ENCODE results near the gene SEL1L3. TPM values are rescaled to one million over a fixed set of nuclear protein-coding genes. Genes with fewer than 3 reads are reported as not detected.

SEL1L3 gene
- total RNA-seq, 1 experiment from 2014 or later = 31.9 TPM

DNA sequence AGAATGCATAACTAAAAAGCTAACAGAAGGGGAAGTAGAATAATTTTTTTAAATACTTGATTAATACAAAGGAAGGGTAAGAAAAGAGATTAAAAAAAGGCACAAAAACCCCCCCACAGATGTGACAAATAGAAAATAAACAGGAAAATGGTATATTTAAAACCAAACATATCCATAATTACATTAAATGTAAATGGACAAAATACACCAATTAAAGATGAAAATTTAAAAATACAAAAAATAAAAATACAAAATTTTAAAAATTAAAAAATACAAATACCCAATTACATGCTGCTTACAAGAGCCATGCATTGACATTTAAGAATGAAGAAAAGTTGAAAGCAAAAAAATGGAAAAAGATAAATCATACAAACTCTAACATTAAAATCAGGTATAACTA, 86.0 kb downstream of the SEL1L3 start:
- DNase-seq = no peak
- no peak overlapping the region for H2AFZ ChIP-seq (ENCODE audit: low read length)
- H3K9ac ChIP-seq (ENCODE audit: low read length) = no peak overlapping the region
- ATAC-seq = no peak
- no peaks in the 10 kb centered on the region for H3K9me3 ChIP-seq (ENCODE audit: low read length)
- ChIA-PET CTCF (no interaction called here), POLR2A (ENCODE audit: unreplicated experiment) (no interaction called here)
- H3K79me2 ChIP-seq (ENCODE audit: low read length) = no peaks in the 10 kb centered on the region
- H3K9me2 ChIP-seq (replicated peaks; ENCODE audit: low read length) = no peaks in the 10 kb centered on the region
- no peaks in the 10 kb centered on the region for H3K36me3 ChIP-seq (ENCODE audit: low read depth, low read length)
- H3K27ac ChIP-seq (ENCODE audit: low read length) = no peak overlapping the region
- peaks cover 6% of the 10 kb centered on the region for H3K4me1 ChIP-seq (ENCODE audit: insufficient read depth, low read length)
- TF ChIP-seq, protein P1, sequence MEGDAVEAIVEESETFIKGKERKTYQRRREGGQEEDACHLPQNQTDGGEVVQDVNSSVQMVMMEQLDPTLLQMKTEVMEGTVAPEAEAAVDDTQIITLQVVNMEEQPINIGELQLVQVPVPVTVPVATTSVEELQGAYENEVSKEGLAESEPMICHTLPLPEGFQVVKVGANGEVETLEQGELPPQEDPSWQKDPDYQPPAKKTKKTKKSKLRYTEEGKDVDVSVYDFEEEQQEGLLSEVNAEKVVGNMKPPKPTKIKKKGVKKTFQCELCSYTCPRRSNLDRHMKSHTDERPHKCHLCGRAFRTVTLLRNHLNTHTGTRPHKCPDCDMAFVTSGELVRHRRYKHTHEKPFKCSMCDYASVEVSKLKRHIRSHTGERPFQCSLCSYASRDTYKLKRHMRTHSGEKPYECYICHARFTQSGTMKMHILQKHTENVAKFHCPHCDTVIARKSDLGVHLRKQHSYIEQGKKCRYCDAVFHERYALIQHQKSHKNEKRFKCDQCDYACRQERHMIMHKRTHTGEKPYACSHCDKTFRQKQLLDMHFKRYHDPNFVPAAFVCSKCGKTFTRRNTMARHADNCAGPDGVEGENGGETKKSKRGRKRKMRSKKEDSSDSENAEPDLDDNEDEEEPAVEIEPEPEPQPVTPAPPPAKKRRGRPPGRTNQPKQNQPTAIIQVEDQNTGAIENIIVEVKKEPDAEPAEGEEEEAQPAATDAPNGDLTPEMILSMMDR (conservative IDR thresholded peaks at IDR 0.05; ENCODE audit: low read depth, low read length) = no peak
- TF ChIP-seq EZH2 (IDR thresholded peaks at IDR 0.05; ENCODE audit: low read length, unreplicated experiment) = no peak
- no peak for TF ChIP-seq EZH2phosphoT487 (IDR thresholded peaks at IDR 0.05; ENCODE audit: borderline replicate concordance, low read length)
- no peak overlapping the region for H3K4me3 ChIP-seq (ENCODE audit: low read length)
- no peak overlapping the region for H3K4me2 ChIP-seq (ENCODE audit: low read length)
- BruUV-seq (replicated peaks) = no TSS peak
- H3F3A ChIP-seq (ENCODE audit: low read length, unreplicated experiment) = no peaks in the 10 kb centered on the region
- intact Hi-C loops (cut with micrococcal nuclease) = no loop called here
- no peaks in the 10 kb centered on the region for H3K27me3 ChIP-seq (ENCODE audit: low read length)
- H4K20me1 ChIP-seq (ENCODE audit: low read length) = no peaks in the 10 kb centered on the region

DNA sequence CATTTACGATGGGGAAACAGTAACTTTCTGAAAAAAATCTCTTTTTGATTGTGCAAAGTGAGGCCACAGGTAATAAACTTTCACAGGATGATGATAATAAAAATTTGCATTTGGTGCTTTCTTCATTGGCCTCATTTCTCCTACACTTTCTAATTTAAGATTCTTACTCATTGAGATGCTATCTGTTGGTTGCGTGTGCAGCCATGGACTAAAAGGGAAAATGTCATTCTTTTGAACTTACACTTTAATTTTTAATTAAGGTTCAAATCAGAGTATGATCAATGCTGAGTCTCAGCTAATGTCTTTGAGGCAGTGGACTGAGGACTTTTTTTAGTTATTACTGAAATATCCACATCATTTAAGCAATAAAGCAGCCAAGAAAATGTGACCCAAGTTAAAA, 87.6 kb downstream of the SEL1L3 start:
- H3K9ac ChIP-seq (ENCODE audit: low read length) = no peak overlapping the region
- H2AFZ ChIP-seq (ENCODE audit: low read length) = no peak overlapping the region
- no peaks in the 10 kb centered on the region for H4K20me1 ChIP-seq (ENCODE audit: low read length)
- no peaks in the 10 kb centered on the region for H3K9me3 ChIP-seq (ENCODE audit: low read length)
- TF ChIP-seq, protein P1 (conservative IDR thresholded peaks at IDR 0.05; ENCODE audit: low read depth, low read length) = no peak
- no peak for TF ChIP-seq EZH2phosphoT487 (IDR thresholded peaks at IDR 0.05; ENCODE audit: borderline replicate concordance, low read length)
- TF ChIP-seq EZH2 (IDR thresholded peaks at IDR 0.05; ENCODE audit: low read length, unreplicated experiment) = no peak
- H3K27ac ChIP-seq (ENCODE audit: low read length) = no peak overlapping the region
- intact Hi-C loops (cut with micrococcal nuclease) = no loop called here
- POLR2A ChIA-PET (ENCODE audit: unreplicated experiment) = no interaction called here
- H3F3A ChIP-seq (ENCODE audit: low read length, unreplicated experiment) = no peaks in the 10 kb centered on the region
- CTCF ChIA-PET = no interaction called here
- no peak for DNase-seq
- H3K4me3 ChIP-seq (ENCODE audit: low read length) = no peak overlapping the region
- no peaks in the 10 kb centered on the region for H3K9me2 ChIP-seq (replicated peaks; ENCODE audit: low read length)
- ATAC-seq = no peak
- H3K36me3 ChIP-seq (ENCODE audit: low read depth, low read length) = no peaks in the 10 kb centered on the region
- H3K4me1 ChIP-seq (ENCODE audit: insufficient read depth, low read length) = peaks cover 6% of the 10 kb centered on the region
- no peak overlapping the region for H3K4me2 ChIP-seq (ENCODE audit: low read length)
- BruUV-seq (replicated peaks) = no TSS peak
- no peaks in the 10 kb centered on the region for H3K79me2 ChIP-seq (ENCODE audit: low read length)
- H3K27me3 ChIP-seq (ENCODE audit: low read length) = no peaks in the 10 kb centered on the region

DNA sequence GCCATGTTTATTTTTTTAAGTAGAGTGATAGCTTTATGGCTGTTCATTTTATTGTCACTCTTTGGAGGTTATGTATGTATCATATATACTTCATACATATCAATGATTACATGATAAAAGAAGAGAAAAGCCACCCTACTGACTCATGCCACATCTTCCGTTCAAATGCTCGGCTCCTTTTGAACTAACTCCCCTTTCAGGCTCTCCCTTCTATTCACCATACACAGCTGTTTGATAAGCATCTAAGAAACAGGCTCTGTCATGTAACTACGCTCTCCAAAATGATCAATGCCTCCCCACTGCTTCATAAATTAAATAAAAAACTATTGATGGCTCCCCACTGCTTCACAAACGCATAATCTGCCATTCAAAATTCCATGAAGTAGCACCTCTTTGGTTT, 89.4 kb downstream of the SEL1L3 start:
- H3K4me1 ChIP-seq (ENCODE audit: insufficient read depth, low read length) = no peaks in the 10 kb centered on the region
- intact Hi-C loops (cut with micrococcal nuclease) = no loop called here
- TF ChIP-seq EZH2 (IDR thresholded peaks at IDR 0.05; ENCODE audit: low read length, unreplicated experiment) = no peak
- TF ChIP-seq, protein P1 (conservative IDR thresholded peaks at IDR 0.05; ENCODE audit: low read depth, low read length) = no peak
- TF ChIP-seq EZH2phosphoT487 (IDR thresholded peaks at IDR 0.05; ENCODE audit: borderline replicate concordance, low read length) = no peak
- H3K27me3 ChIP-seq (ENCODE audit: low read length) = no peaks in the 10 kb centered on the region
- H3K36me3 ChIP-seq (ENCODE audit: low read depth, low read length) = no peaks in the 10 kb centered on the region
- H4K20me1 ChIP-seq (ENCODE audit: low read length) = no peaks in the 10 kb centered on the region
- no peaks in the 10 kb centered on the region for H3F3A ChIP-seq (ENCODE audit: low read length, unreplicated experiment)
- H3K4me3 ChIP-seq (ENCODE audit: low read length) = no peak overlapping the region
- ChIA-PET CTCF (no interaction called here), POLR2A (ENCODE audit: unreplicated experiment) (no interaction called here)
- H3K27ac ChIP-seq (ENCODE audit: low read length) = no peak overlapping the region
- no peak overlapping the region for H2AFZ ChIP-seq (ENCODE audit: low read length)
- no peak overlapping the region for H3K4me2 ChIP-seq (ENCODE audit: low read length)
- no TSS peak for BruUV-seq (replicated peaks)
- no peak overlapping the region for H3K9ac ChIP-seq (ENCODE audit: low read length)
- no peak for DNase-seq
- H3K9me3 ChIP-seq (ENCODE audit: low read length) = no peaks in the 10 kb centered on the region
- no peaks in the 10 kb centered on the region for H3K9me2 ChIP-seq (replicated peaks; ENCODE audit: low read length)
- ATAC-seq = no peak
- no peaks in the 10 kb centered on the region for H3K79me2 ChIP-seq (ENCODE audit: low read length)

Measured in PC-3 (cell line).